ENCODE data around the gene EEFSEC. TPM values are rescaled to one million over a fixed set of nuclear protein-coding genes. Genes with fewer than 3 reads are reported as not detected.

Gene EEFSEC
- total and polyA plus RNA-seq, 8 donors = 5.9 to 9.8 (median 7.4) TPM

DNA sequence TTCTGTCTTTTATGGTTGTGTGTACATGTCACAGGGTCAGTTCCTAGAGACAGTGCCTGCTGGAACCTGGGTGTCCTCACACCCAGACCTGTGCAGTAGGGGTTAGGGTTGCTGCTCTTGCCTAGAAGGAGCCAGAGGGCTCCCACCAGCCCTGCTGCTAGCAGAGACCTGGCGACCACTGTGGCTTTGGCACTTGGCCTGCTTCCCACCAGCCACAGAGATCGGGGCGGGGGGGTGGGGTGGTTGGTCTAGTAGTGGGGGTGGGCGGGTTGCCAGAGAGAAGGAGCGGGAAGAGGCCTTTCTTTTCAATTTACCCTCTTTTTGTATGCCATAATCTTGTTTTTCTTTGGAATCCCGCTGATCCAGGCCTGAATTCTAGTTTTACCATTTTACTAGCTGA is 29.4 kb downstream of the EEFSEC start:
- Histone ChIP-seq H3K27ac (no peak overlapping the region), H3K27me3 (no peaks in the 10 kb centered on the region), H3K36me3 (no peaks in the 10 kb centered on the region), H3K9me3 (no peaks in the 10 kb centered on the region), H3K4me1 (no peaks in the 10 kb centered on the region), H3K4me3 (no peak overlapping the region)
- intact Hi-C loops (cut with DNase I) = no loop called here
- no peak for TF ChIP-seq CTCF (IDR thresholded peaks at IDR 0.05)
- DNase-seq (no peak), ATAC-seq (no peak), FAIRE-seq (no peak)
- 70 to 79% methylated on average over 5 to 6 of the region's 6 CpGs for WGBS, 2 donors

DNA sequence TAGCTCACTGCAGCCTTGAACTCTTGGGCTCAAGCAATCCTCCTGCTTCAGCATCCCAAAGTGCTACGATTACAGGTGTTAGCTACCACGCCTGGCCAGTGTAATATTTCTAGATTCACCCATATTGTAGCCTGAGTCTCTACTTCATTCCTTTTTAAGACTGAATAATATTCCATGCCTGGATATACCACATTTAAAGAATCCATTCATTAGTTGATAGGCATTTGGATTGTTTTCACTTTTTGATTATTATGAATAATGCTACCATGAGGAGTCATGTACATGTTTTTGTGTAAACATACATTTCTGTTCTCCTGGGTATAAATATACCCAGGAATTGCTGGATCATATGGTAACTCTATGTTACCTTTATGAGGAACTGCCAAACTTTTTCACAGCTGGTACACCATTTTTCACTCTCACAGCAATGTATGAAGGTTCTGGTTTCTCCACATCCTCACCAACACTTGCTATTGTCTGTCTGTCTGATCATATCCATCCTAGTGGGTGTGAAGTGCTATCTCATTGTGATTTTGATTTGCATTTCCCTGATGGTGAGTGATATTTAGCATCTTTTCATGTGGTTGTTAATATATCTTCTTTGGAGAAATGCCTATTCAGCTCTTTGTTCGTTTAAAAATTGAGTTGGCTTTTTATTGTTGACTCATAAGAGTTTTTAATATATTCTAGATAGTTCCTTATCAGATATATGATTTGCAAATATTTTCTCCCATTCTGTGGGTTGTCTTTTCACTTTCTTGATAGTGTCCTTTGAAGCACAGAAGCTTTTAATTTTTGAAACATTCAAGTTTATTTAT is 32.6 kb downstream of the EEFSEC start:
- FAIRE-seq = no peak
- no peaks in the 10 kb centered on the region for H3K36me3 ChIP-seq
- no peak overlapping the region for H3K27ac ChIP-seq
- 76 to 78% methylated on average over 3 of the region's 3 CpGs for WGBS, 2 donors
- DNase-seq = no peak
- H3K27me3 ChIP-seq = no peaks in the 10 kb centered on the region
- H3K4me1 ChIP-seq = no peaks in the 10 kb centered on the region
- intact Hi-C loops (cut with DNase I) = no loop called here
- H3K4me3 ChIP-seq = no peak overlapping the region
- H3K9me3 ChIP-seq = no peaks in the 10 kb centered on the region
- ATAC-seq = no peak
- TF ChIP-seq CTCF (IDR thresholded peaks at IDR 0.05) = no peak

DNA sequence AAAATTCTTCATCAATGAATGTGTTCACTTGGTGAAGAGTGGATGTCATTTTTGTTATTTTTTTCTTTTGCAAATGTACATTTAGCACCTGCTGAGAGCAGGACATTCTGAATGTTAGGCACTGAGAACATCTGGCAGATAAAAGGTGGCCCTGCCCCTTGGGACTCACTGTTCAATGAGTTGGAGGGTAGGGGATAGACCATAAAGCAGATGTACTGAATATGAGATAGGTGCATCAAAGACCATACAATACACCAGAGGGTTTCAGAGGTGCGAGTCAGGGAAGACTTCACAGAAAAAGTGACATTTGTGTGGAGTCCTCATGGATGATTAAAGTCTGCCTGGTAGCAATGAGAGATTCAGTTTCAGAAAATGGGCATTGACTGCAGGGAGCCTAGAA is 34.2 kb downstream of the EEFSEC start:
- no peak overlapping the region for H3K4me3 ChIP-seq
- intact Hi-C loops (cut with DNase I) = no loop called here
- TF ChIP-seq CTCF (IDR thresholded peaks at IDR 0.05) = no peak
- no peak overlapping the region for H3K27ac ChIP-seq
- no peaks in the 10 kb centered on the region for H3K27me3 ChIP-seq
- FAIRE-seq (no peak), ATAC-seq (no peak), DNase-seq (no peak)
- no peaks in the 10 kb centered on the region for H3K4me1 ChIP-seq
- WGBS, 2 donors = 94 to 100% methylated on average over 1 of the region's 1 CpG
- H3K36me3 ChIP-seq = no peaks in the 10 kb centered on the region
- no peaks in the 10 kb centered on the region for H3K9me3 ChIP-seq

GRCh38 chr3:128188326-128188725 is 35.0 kb downstream of the EEFSEC start:
- Histone ChIP-seq H3K27me3 (no peaks in the 10 kb centered on the region), H3K4me3 (no peak overlapping the region), H3K9me3 (no peaks in the 10 kb centered on the region), H3K36me3 (no peaks in the 10 kb centered on the region), H3K4me1 (no peaks in the 10 kb centered on the region), H3K27ac (no peak overlapping the region)
- TF ChIP-seq CTCF (IDR thresholded peaks at IDR 0.05) = no peak
- WGBS, 2 donors = 72 to 80% methylated on average over 4 of the region's 4 CpGs
- ATAC-seq (no peak), DNase-seq (no peak), FAIRE-seq (no peak)
- intact Hi-C loops (cut with DNase I) = no loop called here

GRCh38 chr3:128188956-128189355 is 35.7 kb downstream of the EEFSEC start:
- DNase-seq = no peak
- Histone ChIP-seq H3K4me1 (no peaks in the 10 kb centered on the region), H3K27me3 (no peaks in the 10 kb centered on the region), H3K9me3 (no peaks in the 10 kb centered on the region), H3K4me3 (no peak overlapping the region), H3K36me3 (no peaks in the 10 kb centered on the region), H3K27ac (no peak overlapping the region)
- ATAC-seq = no peak
- 90 to 91% methylated on average over 4 of the region's 4 CpGs for WGBS, 2 donors
- no peak for TF ChIP-seq CTCF (IDR thresholded peaks at IDR 0.05)
- intact Hi-C loops (cut with DNase I) = no loop called here
- no peak for FAIRE-seq

Measured in pancreas (tissue), 10 donors.